HepG2 (cell line): ENCODE measurements around the gene TARS3. TPM values are rescaled to one million over a fixed set of nuclear protein-coding genes. Genes with fewer than 3 reads are reported as not detected.

Experiments
- ARID5B ChIP-seq: IDR thresholded peaks from 2 replicates; pipeline ENCODE4 v1.4.0; 2020; ENCODE audit warnings: mild to moderate bottlenecking, missing genetic modification reagents
- BORCS8-MEF2B ChIP-seq: sonication (generic); formaldehyde crosslinking; IDR thresholded peaks from 2 replicates; pipeline ENCODE4 v1.8.0; 2022; ENCODE audit warnings: mild to moderate bottlenecking, missing genetic modification reagents
- CHD4 ChIP-seq: fragments of 200-600 bp; sonication (generic); IDR thresholded peaks from 2 replicates; pipeline ENCODE4 v1.7.0; 2017; ENCODE audit warnings: mild to moderate bottlenecking, low read length, borderline replicate concordance
- ETV5 ChIP-seq: IDR thresholded peaks from 2 replicates; pipeline ENCODE4 v1.6.1; 2018; ENCODE audit warnings: missing biosample characterization, missing genetic modification reagents, inconsistent platforms, borderline replicate concordance
- FOXK2 ChIP-seq: fragments of 450-650 bp; IDR thresholded peaks from 2 replicates; pipeline ENCODE4 v1.6.1; 2016
- HNF1A ChIP-seq, 2 experiments: sonication (generic) in 1 of 2; formaldehyde crosslinking in 1 of 2; IDR thresholded peaks; 2 replicates each; pipeline versions ENCODE4 v1.4.0 to v1.6.1; 2016 to 2020; ENCODE audit warnings: borderline replicate concordance in 1 of 2, low read depth in 1 of 2, mild to moderate bottlenecking in 1 of 2, missing genetic modification reagents in 1 of 2
- HNRNPH1 ChIP-seq: fragments of 200-400 bp; formaldehyde crosslinking; optimal IDR thresholded peaks from 2 replicates; pipeline ENCODE3; 2017; ENCODE audit warnings: mild to moderate bottlenecking, low read depth, low read length
- HOXD1 ChIP-seq: sonication (generic); formaldehyde crosslinking; IDR thresholded peaks from 2 replicates; pipeline ENCODE4 v1.5.0; 2020; ENCODE audit warnings: missing genetic modification reagents
- MBNL3 ChIP-seq: fragments of 250-450 bp; sonication (Bioruptor Pico); conservative IDR thresholded peaks from 2 replicates; pipeline ENCODE4 v1.8.0; 2022; ENCODE audit warnings: mild to moderate bottlenecking, inconsistent platforms
- MIER2 ChIP-seq: IDR thresholded peaks from 2 replicates; pipeline ENCODE4 v1.6.1; 2016; ENCODE audit warnings: missing biosample characterization, missing genetic modification reagents
- MLXIP ChIP-seq: sonication (generic); formaldehyde crosslinking; IDR thresholded peaks from 2 replicates; pipeline ENCODE4 v1.9.0; 2021; ENCODE audit warnings: missing genetic modification reagents, borderline replicate concordance
- RELA ChIP-seq: sonication (generic); formaldehyde crosslinking; IDR thresholded peaks from 2 replicates; pipeline ENCODE4 v1.4.0; 2020; ENCODE audit warnings: missing genetic modification reagents
- RFXANK ChIP-seq: IDR thresholded peaks from 2 replicates; pipeline ENCODE4 v1.6.1; 2016
- SRSF1 ChIP-seq: fragments of 200-400 bp; formaldehyde crosslinking; optimal IDR thresholded peaks from 2 replicates; pipeline ENCODE3; 2017; ENCODE audit warnings: mild to moderate bottlenecking, low read depth, low read length, moderate library complexity
- SSRP1 ChIP-seq: IDR thresholded peaks from 2 replicates; pipeline ENCODE4 v1.6.1; 2016; ENCODE audit warnings: control low read depth
- TEAD2 ChIP-seq: sonication (generic); formaldehyde crosslinking; IDR thresholded peaks from 2 replicates; pipeline ENCODE4 v1.9.0; 2021; ENCODE audit warnings: missing genetic modification reagents
- ZBTB25 ChIP-seq: IDR thresholded peaks from 2 replicates; pipeline ENCODE4 v1.6.1; 2018; ENCODE audit warnings: missing genetic modification reagents
- ZNF605 ChIP-seq: sonication (generic); formaldehyde crosslinking; IDR thresholded peaks from 2 replicates; pipeline ENCODE4 v1.8.0; 2022; ENCODE audit warnings: mild to moderate bottlenecking, missing genetic modification reagents
- polyA plus RNA-seq, 8 experiments: library from polyadenylated mRNA; depleted of rRNA in 3 of 8; stranded (reverse) in 7 of 8; unstranded in 1 of 8; fragments of >200 nt; fragmentation: Illumina TruSeq in 4 of 8; extraction: Trizol in 4 of 8; gene quantifications; 2 replicates each; pipeline versions ENCODE4 v1.2.1 to v1.2.3, GENCODE V29; 2011 to 2016; ENCODE audit warnings: low read depth in 4 of 8, missing spikeins in 1 of 8, mixed read lengths in 1 of 8; ENCODE audit not compliant: insufficient read depth in 1 of 8
- total RNA-seq, 5 experiments: library from RNA; depleted of rRNA; stranded (reverse); fragments of >200 nt; fragmentation: Illumina TruSeq; extraction: Trizol; gene quantifications; 2 replicates each; pipeline ENCODE4 v1.2.3, GENCODE V29; 2016; ENCODE audit warnings: low read depth in 1 of 5

TARS3 gene
- total and polyA plus RNA-seq, 2 of the 13 experiments (the other 11 are each of a cell fraction or from before 2014, with no cell fraction given) = 4.1 to 11.7 TPM

GRCh38 chr15:101613130-101614000 is 110.9 kb downstream of the TARS3 start (continued):
- TF ChIP-seq MLXIP (CRISPR knock-in tag) (no peak), ARID5B (CRISPR knock-in tag) (peak; percentile 57), HNRNPH1 (no peak), ZBTB25 (CRISPR knock-in tag) (no peak), HOXD1 (CRISPR knock-in tag) (0 out of 2 replicates have a peak, but pooled peaks have one; percentile 49), SRSF1 (no peak), FOXK2 (no peak), BORCS8-MEF2B (no peak), RFXANK (CRISPR knock-in tag) (no peak), ETV5 (CRISPR knock-in tag) (no peak), MBNL3 (CRISPR knock-in tag) (no peak), HNF1A (IDR thresholded peaks at IDR 0.05; ENCODE audit: low read depth) (no peak), HNF1A (CRISPR knock-in tag; IDR thresholded peaks at IDR 0.05; ENCODE audit: borderline replicate concordance) (no peak), TEAD2 (CRISPR knock-in tag) (no peak), MIER2 (CRISPR knock-in tag) (no peak), RELA (no peak), SSRP1 (no peak), CHD4 (no peak), ZNF605 (CRISPR knock-in tag) (peak; percentile 64)
